ENCODE results near the gene FZR1.

- TF ChIP-seq POLR2A (IDR thresholded peaks at IDR 0.05) (no peak), CTCF (IDR thresholded peaks at IDR 0.05 in 4 of 5, conservative IDR thresholded peaks at IDR 0.05 in 1 of 5) (no peak)
These were observed 29.1 kb downstream of the FZR1 start for GRCh38 chr19:3535235-3535535.

All from gastrocnemius medialis (tissue), 4 donors.